SKM-1 treated with dmso at 0.1 percent for 144 hours (cell line): ENCODE measurements around the gene NELL1.

ENCODE experiments used
- DNase-seq: peaks from one replicate; lab custom pipeline; 2025; ENCODE audit not compliant: unreplicated experiment; lab: John Stamatoyannopoulos, UW

NELL1 gene

GRCh38 chr11:21306739-21307358 is 637.5 kb downstream of the NELL1 start:
- no peak for DNase-seq

- no peak for DNase-seq
These were observed 638.5 kb downstream of the NELL1 start for GRCh38 chr11:21307874-21308273.

- no peak for DNase-seq
These were observed 647.2 kb downstream of the NELL1 start for GRCh38 chr11:21316591-21316990.

DNA sequence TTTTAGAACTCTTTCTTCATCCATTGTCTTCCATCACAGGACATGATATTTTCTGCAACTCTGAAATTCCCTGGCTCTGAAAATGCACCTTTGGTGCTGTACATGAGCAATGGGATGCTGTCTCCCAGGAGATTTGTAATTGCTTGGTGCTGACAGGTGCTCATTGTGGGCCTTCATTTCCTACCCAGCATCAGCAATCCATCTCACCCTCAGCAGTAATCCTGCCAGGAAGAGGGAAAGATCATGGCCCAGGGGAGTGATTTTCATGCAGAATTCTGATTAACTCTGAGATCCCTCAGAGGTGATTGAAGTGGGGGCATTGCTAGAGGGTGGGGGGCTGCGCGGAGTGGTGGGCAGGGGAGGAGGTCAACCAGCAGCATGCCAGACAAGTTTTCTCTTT is 651.7 kb downstream of the NELL1 start:
- no peak for DNase-seq

DNA sequence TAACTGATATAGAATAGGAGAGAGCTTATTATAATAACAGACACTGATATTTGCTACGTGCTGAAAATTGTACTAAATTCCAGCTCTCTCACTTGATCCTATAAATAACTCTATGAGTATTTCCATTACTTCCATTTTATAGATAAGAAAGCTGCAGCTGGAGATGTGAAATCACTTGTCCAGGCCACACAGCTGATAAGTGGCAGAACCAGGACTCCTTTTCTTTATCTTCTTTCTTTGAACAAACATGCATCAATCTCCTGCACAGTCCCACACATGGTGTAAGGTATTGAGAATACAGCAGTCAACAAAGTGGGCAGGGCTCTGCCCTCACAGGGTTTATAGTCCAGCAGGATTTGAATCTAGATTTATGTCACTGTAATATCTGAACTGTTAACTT is 652.1 kb downstream of the NELL1 start:
- no peak for DNase-seq

DNA sequence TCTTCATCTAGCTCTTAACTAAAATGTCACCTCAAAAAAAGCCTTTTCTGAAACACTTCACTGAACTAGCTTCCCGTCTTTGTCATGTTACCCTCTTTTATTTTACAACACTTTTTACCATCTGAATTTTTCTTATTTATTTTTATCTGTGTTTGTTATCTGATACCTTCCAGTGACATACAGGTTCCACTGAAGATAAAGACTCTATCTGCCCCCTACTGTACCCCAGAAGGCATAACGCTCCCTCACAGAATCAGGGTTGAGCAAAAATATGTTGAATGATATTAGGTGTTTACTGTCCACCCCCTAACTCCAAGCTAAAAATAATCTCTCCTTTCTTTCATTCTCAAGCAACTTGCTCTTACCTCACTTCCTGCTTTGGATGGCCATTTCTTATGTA is 654.2 kb downstream of the NELL1 start:
- DNase-seq = no peak

DNA sequence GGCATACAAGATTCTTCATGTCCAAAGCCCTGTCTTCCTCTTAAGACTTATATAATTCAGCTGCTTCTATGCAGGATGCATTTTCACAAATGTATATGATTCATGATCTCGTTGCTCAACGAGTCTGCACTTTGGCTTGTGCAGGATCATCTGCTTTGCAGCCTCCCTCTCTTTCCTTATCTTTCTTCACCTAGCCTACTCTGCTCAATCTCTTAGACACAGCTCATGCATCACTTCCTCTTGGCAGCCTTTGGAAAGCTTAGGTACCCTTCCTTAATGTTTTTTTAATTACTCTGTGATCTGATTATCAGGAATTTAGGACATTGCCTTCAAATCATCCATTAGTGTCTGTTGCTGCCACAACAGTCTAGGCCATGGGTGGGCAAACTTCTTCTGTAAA is 673.8 kb downstream of the NELL1 start:
- no peak for DNase-seq

DNA sequence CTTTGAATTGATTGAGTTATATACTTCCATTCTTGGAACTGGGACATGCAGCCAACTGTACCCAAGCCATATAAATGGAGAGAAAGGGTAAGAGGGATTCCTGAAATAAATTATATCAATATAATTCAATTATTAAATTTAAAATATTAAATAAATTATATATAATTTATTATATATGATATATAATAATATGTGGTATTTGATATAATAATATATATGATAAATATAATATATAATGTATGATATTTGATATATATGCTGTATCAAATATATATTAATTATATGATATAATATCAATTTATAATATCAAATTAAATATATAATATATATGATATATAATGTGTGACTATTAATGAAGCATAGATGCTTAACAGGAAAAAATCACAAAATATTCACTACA is 677.0 kb downstream of the NELL1 start:
- no peak for DNase-seq

DNA sequence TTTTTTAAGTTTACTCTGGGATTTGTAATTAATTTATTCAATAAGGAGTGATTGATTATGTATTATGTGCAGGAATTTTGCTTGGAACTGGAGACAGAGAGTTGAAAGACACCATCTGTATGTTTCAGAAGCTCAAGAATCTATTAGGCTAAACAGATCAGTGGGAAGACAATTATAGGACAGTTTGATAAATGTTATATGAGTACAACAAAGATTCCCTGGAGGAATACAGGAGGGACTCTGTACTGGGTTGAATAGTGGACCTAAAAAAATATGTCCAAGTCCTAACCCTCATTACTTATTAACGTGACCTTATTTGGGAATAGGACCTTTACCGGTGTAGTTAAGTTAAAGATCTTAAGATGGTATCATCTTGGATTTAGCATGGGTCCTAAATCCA is 681.2 kb downstream of the NELL1 start:
- DNase-seq = no peak

- DNase-seq = no peak
These were observed 684.0 kb downstream of the NELL1 start for GRCh38 chr11:21353425-21353824.

DNA sequence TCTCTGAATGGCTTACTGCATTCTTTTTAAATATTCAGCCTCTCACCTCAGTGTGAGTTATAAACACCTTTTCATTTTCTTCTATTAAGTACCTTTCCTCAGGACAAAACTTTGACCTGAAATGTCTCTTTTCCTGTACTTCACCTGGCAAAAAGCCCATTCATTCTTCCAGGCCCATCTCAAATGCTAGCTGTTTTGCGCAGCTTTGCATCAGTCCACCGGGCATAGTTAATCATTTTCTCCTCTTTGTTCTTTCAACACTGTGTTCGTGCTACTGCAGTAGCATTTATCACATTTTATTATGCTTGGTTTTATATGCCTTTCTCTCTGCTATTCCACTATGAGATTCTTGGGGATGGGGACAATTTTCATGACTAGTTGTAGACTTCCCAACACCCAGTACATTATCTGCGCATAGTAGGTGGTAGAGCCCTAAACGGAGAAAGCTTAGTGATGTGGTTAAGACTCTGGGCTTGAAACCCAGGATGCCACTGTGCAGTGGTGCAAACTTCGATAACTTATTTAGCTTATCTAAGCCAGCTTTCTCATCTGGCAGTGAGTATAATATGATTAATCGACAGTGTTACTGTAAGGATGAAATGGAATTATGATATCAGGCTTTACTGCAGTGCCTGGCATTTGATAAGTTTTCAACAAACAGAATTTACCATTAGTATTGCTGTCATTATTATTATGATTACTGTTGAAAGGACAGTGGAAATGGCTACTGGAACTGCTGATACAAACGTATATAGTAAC is 695.7 kb downstream of the NELL1 start:
- DNase-seq = no peak

GRCh38 chr11:21369947-21370346 is 700.6 kb downstream of the NELL1 start:
- no peak for DNase-seq

DNA sequence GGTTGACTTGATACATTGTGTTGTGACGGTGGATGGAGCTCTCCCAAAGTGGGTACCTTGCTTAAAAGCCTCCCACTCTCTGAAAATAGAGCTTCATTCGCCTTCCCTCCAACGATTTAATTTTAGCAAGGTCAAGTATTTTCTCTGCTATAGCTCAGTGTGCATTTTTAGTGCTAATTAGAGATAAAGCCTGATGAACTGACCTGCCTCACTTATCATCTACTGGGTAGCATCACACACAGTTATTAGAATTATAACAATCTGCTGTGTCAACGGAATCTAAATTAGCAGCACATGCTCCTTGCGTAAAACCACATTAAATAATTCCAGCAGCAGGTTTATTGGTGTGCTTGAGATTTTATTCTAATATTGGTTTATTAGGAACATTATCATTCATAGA is 701.7 kb downstream of the NELL1 start:
- DNase-seq = no peak

GRCh38 chr11:21372672-21373071 is 703.3 kb downstream of the NELL1 start:
- DNase-seq = no peak

DNA sequence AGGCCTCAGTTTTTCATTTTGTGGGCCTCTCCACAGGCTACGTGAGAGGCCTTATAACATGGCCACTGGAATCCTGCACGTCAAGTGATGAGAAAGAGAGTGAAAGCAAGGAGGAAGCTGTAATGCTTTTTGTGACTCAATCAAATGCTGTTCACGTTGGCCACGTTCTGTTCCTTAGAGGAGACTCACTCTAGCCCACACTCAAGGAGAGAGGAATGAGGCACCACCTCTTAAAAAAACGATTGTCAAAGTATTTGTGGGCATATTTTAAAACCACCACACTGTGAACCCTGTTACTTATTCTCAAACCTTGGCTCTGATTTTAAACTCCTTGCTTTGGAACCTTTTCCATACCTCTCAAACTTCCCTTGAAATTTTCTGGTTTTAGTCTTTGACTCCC is 705.0 kb downstream of the NELL1 start:
- DNase-seq = no peak

- no peak for DNase-seq
These were observed 716.5 kb downstream of the NELL1 start for GRCh38 chr11:21385669-21386440.

DNA sequence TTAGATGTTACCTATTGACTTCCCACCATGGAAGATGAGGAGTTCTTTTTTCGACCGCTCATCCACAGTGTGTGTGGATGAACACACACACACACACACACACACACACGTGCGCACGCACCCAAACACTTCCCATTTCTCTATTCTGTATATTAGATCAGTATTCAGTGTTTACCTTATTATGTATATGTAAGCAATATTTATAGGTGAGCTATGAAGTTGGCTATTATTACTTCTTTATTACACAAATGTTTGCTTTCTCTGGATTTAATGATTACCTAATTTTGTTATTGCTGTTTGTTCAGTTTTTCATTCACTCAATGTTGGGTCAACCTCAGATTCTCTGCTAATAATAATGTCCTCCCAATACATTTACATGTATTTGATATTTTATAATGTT is 721.0 kb downstream of the NELL1 start:
- no peak for DNase-seq

GRCh38 chr11:21396342-21397008 is 727.1 kb downstream of the NELL1 start:
- DNase-seq = no peak

DNA sequence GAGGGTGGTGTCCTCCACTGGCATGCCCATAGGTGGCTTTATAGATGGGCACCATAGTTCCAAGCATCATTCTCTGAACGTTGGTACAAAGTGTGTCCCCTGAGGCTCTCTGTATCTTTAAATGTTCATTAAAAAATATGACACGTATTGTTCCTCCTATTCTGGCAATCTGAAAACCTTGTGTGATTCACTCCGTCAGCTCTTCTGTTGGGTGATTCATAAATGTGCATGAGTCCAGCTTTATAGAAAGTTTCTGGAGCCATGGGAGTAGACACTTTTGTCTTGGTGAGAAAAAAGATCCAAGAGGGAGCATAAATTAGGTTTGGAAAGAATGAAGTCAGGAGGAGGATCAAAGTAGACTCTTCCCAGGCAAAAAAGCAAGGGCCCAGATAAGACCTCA is 728.8 kb downstream of the NELL1 start:
- DNase-seq = no peak

DNA sequence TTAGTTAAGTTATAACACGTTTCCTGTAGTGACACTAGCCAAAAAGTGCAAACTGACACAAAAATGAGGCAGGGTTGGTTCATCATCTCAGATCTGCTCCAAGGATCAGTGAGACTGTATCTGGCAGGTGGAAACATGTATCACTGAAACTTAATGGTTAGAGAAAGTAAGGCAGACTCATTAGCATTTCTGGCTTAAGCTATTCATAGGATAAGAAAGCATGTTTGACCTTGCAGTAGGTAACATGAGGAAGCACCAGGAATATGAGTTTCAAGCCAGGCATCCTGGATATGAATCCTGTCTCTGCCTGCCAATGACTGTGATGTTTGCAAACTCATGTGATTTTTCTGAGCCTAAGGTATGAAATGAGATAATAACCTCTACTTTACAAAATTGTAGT is 732.1 kb downstream of the NELL1 start:
- no peak for DNase-seq

DNA sequence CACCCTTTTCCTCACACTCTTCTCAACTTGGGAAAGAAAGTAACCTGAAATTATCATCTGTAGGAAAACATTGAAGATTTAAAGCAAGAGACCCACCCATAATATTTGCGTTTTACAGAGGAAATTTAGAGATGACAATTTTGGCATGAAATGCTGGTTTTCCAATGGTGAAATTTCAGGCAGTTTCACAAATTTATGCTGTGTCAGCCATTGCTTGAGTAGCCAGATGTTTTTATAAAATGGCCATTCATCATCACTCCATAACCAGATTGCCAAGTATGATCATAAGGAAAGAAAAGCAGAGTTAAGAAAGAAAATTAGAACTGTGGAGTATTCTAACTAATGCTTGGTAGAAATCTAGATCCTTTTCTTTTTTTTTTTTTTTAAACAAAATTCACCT is 732.9 kb downstream of the NELL1 start:
- DNase-seq = no peak

- no peak for DNase-seq
These were observed 733.7 kb downstream of the NELL1 start for GRCh38 chr11:21403069-21403468.
